Measurements from ENCODE around the gene OGFOD3.
A peak's percentile ranks its signal among the peaks of the same experiment; 100 is the strongest.
"Not testable (repeated sequence)": the region's sequence is repeated elsewhere in the genome, so short reads cannot be mapped to it uniquely, and the experiment has no call there.

Gene OGFOD3

DNA sequence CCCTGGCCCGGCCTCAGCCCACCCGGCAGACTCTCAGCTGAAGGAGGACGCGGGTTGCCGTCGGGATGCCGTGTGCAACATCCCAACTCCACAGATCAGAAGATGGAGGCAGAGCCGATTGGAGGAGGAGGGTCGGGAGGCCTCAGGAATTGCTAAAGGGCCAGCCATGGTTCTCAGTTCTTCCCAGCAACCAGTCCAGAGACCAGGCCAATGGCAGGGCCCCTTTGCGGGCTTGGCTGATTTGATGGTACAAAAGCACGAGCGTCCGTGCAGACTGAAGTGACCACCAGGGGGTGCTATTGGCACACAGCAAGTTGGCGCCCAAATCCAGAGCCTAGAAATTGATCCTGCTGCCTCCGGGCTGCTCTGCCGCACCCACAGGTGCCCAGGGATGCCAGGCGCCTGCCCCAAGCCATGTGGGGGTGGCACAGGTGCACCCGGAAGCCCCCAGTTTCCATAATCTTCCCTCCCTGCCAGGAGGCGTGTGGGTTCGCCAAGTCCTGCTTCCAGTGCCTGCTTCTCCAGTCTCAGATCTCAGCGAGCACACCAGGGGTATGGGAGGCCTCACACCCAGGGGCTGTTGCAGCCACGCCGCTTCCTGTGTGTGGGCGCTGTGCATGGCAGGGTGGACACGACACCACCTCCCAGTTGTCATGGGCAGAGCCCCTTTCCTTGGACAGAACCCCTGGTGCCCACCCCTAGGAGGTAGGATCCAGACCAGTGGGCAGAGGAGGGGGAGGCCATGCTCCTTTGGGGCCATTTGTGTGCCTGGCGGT is 66.5 kb downstream of the OGFOD3 start:
- intact Hi-C loops (cut with DNase I) = loop anchor here (5.0 kb wide), 1 partner anchor 60 kb away; no protein-coding TSS in a partner anchor
- DNase-seq = peak; percentile 65 to 94 (median 86)

DNA sequence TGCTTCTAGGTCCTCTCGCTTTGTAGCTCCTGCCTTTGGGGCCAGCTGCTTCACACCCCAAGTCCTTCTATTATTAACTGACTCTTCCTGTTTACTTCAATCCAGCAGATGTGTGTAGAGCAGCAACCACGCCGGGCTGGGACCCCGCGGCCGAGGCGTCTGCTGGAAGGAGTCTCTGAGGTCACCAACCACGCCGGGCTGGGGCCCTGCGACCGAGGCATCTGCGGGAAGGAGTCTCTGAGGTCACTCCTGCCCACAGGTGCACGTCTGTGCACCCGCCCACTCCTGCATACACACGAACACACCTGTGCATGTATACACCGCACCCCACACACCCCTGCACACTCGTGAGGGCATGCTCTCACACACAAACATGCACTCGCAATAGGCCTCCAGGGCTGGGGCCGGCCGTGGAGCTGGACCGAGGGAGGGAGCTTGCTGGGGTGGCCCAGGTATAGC is 67.1 kb downstream of the OGFOD3 start:
- intact Hi-C loops (cut with DNase I) = loop anchor here (5.0 kb wide), 1 partner anchor 61 kb away; no protein-coding TSS in a partner anchor
- no peak for DNase-seq

DNA sequence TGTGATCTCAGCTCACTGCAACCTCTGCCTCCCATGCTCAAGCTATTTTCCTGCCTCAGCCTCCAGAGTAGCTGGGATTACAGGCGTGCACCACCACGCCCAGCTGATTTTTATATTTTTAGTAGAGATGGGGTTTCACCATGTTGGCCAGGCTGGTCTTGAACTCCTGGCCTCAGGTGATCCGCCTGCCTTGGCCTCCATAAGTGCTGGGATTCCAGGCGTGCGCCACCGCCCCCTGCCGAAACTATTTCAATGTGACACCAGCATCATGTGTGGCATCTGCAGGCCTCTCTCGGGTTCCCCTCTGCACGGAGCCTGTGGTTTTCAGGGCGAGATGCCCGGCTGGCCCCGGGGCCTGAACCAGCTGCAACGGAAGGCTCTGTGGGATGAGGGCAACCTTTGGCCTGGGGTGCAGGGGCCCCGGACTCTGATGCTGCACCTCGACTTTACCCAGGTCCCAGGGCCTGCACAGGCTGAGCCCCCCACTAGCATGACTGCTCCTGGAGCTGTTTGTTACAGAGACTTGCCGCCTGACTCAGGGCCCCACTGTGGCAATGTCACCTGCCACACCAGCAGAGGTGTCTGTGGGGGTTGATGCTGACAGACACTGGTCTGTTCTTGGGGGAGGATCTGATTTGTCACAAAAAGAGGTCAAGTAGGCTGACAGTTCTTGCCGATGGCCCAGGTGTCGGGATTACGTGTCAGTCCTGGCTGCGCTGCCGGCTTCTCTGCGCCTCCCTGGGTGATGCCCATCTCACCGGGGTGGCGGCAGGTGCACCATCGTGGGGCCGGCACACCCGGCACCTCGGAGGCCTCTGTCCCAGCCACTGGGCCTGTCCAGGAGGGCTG is 68.0 kb downstream of the OGFOD3 start:
- intact Hi-C loops (cut with DNase I) = loop anchor here (5.0 kb wide), 1 partner anchor 62 kb away; no protein-coding TSS in a partner anchor
- DNase-seq = no peak

DNA sequence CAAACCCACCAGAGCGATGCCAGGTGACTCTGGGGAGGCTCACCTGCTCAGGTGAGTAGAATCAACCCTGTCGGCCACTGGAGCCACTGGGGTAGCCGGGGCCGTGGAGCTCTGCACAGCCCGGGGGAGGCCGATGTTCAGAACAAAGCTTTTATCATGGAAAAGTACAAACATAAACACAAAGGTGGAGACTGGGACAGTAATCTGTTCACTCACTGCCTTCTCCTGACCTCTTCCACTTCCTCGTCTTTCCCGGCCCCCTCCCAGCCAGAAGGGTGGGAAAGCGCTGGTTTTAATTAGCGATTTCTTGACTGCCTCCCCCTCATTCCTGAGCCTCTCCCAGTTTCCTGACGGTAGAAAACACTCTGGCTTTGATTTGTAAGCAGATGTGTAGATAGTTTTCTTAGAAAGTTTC is 69.1 kb downstream of the OGFOD3 start:
- DNase-seq = no peak
- intact Hi-C loops (cut with DNase I) = no loop called here

DNA sequence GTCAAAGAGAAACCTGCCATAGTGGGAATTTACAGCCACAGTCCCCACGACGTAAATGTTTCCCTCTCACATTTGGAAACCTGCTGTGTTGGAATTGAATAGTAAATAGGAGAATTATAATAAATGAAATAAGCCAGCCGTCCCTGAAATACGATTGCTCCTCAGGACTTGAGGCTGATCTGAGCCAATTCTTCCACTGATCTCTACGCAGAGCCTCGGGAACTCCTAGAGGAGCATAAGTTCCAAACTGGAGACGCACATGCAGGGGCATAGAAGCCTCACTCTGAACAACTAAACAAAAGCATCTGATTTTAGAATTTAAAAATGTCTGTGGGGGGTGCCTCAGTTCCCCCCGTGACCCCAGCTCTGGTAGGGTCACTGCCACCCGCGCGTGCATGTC is 69.5 kb downstream of the OGFOD3 start:
- DNase-seq = no peak
- intact Hi-C loops (cut with DNase I) = no loop called here

DNA sequence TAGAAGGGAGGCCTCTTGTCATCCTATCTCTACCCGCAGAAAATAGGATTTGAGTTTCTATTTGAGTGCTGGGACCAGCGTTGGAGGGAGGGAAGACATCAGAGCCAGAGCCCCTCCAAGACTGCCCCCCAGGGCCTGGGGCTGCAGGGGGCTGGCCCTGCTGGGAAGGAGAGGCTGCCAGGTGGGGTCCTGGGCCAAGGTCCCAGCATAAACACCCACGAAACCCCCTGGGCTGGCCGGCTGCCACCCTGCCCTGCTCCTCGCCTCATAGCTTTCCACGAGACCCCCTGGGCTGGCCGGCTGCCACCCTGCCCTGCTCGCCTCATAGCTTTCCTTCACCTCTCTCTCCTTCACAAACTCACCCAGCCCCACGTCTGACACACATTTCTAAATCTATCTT is 70.0 kb downstream of the OGFOD3 start:
- intact Hi-C loops (cut with DNase I) = no loop called here
- no peak for DNase-seq

DNA sequence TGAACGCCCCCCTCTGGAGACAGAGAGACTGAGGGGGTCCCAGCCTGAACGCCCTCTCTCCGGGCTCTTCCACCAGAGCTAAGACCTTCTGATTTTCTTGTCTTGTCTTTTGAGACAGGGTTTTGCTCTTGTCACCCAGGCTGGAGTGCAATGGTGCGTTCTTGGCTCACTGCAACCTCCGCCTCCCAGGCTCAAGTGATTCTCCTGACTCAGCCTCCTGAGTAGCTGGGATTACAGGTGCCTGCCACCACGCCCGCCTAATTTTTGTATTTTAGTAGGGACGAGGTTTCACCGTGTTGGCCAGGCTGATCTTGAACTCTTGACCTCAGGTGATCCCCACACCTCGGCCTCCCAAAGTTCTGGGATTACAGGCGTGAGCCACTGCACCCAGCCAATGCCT is 70.4 kb downstream of the OGFOD3 start:
- intact Hi-C loops (cut with DNase I); DNase-seq: not testable (repeated sequence)

DNA sequence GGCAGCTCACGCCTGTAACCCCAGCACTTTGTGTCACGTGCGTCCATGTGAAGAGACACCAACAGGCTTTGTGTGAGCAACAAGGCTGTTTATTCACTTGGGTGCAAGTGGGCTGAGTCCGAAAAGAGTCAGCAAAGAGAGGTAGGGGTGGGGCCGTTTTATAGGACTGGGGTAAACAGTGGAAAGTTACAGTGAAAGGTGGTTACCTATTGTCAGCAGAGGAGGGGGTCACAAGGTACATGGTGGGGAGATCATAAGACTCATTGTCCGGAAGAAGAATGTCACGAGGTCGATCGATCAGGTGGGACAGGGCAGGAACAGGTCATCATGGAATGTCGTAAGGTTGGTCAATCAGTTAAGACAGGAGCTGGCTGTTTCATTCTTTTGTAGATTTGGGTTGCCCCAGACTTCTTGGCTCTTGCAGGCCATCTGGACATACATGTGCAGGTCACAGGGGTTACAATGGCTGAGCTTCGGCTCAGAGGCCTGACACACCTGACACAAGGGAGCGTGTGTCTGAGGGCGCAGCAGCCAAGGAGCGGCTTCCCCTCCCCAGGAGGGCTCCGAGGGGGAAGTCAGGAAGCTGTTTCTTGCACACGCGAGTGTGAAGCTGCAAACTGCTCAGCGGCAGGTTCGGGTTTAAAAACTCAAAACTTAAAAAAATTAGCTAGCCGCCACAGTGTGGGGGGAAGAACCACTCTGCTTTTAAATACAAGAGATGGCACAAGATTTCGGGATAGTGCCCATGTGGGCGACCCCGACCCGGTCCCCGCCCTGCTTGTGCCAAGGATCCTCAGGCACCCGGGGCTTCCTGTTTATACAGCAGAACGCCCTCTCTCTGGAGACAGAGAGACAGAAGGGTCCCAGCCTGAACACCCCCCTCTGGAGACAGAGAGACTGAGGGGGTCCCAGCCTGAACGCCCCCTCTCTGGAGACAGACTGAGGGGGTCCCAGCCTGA is 71.8 kb downstream of the OGFOD3 start:
- intact Hi-C loops (cut with DNase I) = no loop called here
- no peak for DNase-seq

DNA sequence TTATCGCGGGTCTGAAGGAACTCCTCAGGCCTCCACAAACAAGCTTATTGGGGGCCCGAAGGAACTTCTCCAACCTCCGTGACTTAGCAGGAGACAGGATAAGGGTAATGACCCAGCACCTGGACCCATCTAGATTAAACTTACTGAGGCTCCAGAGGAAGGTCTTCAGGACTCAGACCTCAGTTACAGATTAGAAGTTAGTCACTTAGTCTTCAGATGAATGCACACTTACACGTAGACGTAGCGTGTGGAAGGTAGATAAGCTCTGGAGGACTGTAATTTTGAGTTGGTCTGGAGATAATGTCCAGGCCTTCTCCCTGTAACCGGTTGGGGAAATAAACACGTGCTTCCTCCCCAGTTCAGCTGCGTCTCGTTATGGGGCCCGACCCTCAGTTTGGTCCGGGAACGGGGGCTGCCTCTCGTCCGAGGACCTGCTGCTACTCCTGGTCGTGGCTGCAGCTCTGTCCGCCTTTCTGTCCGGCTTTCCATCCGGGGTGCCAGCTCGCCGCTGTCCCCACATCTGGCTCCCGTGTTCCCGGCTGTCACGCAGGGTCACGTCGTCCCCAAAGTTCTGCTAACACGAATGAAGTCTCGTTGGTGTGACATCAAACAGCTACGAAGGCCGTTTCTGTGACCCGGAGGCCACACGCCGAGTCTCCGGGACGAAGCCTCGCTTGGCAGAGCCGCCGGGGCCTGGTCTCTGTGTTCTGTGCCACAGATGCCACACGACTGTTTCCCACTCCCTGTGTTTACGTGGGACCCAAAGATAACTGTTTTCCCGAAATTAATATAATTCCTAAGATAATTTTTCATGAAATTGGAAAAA is 73.0 kb downstream of the OGFOD3 start:
- no peak for DNase-seq
- intact Hi-C loops (cut with DNase I) = no loop called here

DNA sequence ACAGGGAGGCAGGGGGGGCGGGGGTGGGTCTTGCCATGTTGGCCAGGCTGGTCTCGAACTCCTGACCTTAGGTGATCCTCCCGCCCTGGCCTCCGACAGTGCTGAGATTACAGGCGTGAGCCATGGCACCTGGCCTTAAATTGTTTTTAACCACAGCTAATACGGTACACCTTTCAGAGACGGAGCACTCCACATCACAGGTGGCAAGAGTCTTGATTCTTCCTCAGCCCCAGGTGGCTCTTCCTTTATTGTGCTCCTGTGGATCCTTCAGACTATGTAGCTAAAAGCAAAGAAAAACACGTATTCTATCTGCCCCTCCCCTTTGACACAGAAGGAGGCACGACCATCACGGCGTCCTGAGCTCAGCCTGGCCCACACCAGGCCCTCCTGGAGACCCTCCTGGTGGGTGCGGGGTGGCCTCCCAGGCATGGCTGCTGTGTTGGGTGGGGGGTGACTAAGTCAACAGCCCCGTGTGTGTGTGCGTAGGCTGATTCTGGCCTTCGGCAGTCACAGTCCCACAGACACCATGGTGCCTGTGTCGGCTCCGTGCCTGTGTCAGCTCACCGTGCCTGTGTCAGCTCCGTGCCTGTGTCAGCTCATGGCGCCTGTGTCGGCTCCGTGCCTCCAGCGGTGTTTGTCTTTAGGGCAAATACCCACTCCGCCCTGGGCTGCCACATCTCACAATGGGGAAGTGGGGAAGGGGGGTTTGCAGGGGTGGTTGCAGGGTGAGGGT is 74.0 kb downstream of the OGFOD3 start:
- no peak for DNase-seq
- intact Hi-C loops (cut with DNase I) = no loop called here

DNA sequence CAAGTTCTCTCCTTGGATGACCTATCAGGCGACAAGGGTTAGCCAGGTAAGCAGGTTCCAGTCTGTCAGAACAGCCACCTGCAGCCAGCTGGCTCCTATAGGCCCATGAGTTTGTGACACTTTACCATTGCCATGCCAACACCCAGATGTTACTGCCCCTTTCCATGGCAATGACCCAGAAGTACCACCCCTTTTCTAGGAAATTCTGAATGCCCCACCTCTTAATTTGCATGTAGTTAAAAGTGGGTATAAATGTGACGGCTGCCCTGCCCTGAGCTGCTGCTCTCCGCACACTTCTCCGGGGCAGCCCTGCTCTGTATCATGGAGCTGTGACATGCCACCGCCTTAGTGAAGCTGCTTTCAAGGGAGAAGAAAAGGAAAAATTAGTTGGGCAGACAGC is 74.8 kb downstream of the OGFOD3 start:
- no peak for DNase-seq
- intact Hi-C loops (cut with DNase I) = no loop called here

DNA sequence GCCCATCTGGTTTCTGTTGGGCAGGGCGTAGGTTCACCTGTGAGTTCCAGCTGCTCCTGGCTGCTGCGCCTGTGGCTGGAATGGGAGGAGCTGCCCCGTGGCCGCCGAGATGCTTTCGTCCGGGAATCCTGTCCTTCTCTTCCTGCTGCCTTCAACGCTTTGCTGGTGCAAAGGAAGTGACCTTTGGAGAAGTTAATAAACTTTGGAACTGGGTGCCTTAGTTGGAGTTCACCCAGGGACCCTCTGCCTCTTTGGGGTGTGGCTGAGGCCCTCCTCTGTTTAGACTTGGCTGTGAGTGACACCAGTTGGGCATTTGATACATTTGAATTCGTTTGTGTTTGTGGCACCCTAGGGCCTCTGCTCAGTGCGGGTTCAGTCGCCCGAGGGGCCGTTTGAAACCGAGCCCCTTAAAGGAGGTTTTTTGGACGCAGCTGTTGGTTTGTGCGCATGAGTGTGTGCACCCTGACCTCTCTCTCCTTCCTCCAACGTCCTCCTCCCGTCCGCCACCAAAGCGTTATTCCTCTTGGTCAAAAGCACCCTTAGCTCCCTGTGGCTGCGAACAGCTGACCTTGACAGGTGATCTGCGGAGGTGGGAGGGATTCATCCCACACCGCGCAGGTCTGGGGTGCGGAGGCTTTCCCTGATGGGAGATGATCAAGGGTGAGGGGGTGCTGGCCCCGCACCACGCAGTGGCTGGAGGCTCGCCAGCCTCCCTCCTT is 75.9 kb downstream of the OGFOD3 start:
- intact Hi-C loops (cut with DNase I) = no loop called here
- DNase-seq = no peak

DNA sequence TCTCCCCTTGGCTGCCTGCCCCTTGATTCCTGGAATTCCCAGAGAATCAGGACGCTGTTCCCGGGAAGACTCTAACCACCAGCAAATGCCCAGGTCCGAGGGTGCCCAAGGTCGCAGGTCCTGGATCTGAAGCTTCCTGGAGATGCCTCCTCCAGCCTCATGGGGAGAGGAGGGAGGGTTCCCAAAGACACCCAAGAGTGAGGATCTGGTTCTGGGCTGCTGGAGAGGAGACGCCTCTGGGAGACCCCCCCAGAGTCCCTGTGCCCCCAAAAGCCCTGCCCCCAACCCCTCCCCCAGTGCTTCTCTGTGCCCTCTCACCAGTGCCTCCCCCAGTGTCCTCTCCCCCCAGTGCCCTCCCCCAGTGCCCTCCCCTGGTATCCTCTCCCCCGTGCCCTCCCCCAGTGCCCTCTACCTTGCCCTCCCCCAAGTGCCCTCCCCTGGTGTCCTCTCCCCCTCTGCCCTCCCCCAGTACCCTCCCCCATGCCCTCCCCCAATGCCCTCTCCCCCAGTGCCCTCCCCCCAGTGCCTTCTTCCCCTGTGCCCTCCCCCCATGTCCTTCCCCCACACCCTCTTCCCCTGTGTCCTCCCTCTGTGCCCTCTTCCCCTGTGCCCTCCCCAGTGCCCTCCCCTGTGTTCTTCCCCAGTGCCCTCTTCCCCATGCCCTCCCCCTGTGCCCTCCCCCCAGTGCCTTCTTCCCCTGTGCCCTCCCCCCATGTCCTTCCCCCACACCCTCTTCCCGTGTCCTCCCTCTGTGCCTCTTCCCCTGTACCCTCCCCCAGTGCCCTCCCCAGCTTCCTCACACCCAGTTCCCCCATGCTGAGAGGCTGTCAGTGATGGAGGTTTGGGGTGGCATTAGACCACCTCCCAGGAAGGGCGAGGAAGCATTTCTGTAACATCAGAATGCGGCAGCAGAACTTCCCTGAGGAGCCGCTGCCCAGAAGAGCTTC is 78.5 kb downstream of the OGFOD3 start:
- intact Hi-C loops (cut with DNase I) = no loop called here
- no peak for DNase-seq

Measured in head of caudate nucleus (tissue), 42 donors.